ENCODE data around the gene HRAS. TPM values are rescaled to one million over a fixed set of nuclear protein-coding genes. Genes with fewer than 3 reads are reported as not detected.

HRAS gene
- total RNA-seq, 1 experiment from 2014 or later = 104 TPM

- TF ChIP-seq ZFX (IDR thresholded peaks at IDR 0.05) (no peak), SRF (IDR thresholded peaks at IDR 0.05; ENCODE audit: low read depth) (no peak), CBX3 (IDR thresholded peaks at IDR 0.05; ENCODE audit: low read depth) (no peak), REST (IDR thresholded peaks at IDR 0.05; ENCODE audit: low read depth) (no peak), JUND (IDR thresholded peaks at IDR 0.05) (no peak), SIN3A (IDR thresholded peaks at IDR 0.05; ENCODE audit: low read depth) (no peak), FOSL1 (IDR thresholded peaks at IDR 0.05; ENCODE audit: low read depth) (no peak)
- TF ChIP-seq, protein P1, sequence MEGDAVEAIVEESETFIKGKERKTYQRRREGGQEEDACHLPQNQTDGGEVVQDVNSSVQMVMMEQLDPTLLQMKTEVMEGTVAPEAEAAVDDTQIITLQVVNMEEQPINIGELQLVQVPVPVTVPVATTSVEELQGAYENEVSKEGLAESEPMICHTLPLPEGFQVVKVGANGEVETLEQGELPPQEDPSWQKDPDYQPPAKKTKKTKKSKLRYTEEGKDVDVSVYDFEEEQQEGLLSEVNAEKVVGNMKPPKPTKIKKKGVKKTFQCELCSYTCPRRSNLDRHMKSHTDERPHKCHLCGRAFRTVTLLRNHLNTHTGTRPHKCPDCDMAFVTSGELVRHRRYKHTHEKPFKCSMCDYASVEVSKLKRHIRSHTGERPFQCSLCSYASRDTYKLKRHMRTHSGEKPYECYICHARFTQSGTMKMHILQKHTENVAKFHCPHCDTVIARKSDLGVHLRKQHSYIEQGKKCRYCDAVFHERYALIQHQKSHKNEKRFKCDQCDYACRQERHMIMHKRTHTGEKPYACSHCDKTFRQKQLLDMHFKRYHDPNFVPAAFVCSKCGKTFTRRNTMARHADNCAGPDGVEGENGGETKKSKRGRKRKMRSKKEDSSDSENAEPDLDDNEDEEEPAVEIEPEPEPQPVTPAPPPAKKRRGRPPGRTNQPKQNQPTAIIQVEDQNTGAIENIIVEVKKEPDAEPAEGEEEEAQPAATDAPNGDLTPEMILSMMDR (IDR thresholded peaks at IDR 0.05 in 2 of 3, conservative IDR thresholded peaks at IDR 0.05 in 1 of 3; ENCODE audit: borderline replicate concordance in 1 of 3, insufficient read depth in 1 of 3, low read depth in 2 of 3, low read length in 2 of 3) = no peak
- Histone ChIP-seq H3K9ac (ENCODE audit: low read length) (no peak overlapping the region), H2AFZ (ENCODE audit: low read depth, low read length, poor library complexity, severe bottlenecking) (no peak overlapping the region), H3K27me3 (ENCODE audit: insufficient read depth, low read length) (no peaks in the 10 kb centered on the region), H3K4me1 (ENCODE audit: control insufficient read depth in 1 of 2, insufficient read depth in 2 of 2, low read length in 2 of 2) (no peaks in the 10 kb centered on the region), H3K9me2 (ENCODE audit: insufficient read depth) (no peaks in the 10 kb centered on the region), H3K4me3 (replicated peaks in 1 of 2; ENCODE audit: low read depth in 1 of 2, low read length in 2 of 2) (no peak overlapping the region), H3K27ac (ENCODE audit: low read depth, low read length) (no peak overlapping the region), H3K36me3 (ENCODE audit: control insufficient read depth in 1 of 2, insufficient read depth in 2 of 2, low read length in 2 of 2) (peaks cover 6 to 12% of the 10 kb centered on the region in 2 experiments; a peak in 2 of 4 replicates), H4K20me1 (ENCODE audit: insufficient read depth) (no peaks in the 10 kb centered on the region), H3K4me2 (ENCODE audit: low read length) (no peak overlapping the region), H3K9me3 (ENCODE audit: control insufficient read depth in 1 of 2, insufficient read depth in 1 of 2, low read depth in 1 of 2, low read length in 2 of 2) (no peaks in the 10 kb centered on the region), H3K79me2 (ENCODE audit: insufficient read depth, low read length) (no peaks in the 10 kb centered on the region)
- CTCF ChIA-PET = no interaction called here
- RAD21 ChIA-PET (ENCODE audit: low non-redundant PET in 1 of 2, low total read pairs in 2 of 2, uncharacterized antibody in 2 of 2, unreplicated experiment in 2 of 2) = no interaction called here
- ATAC-seq (no peak), DNase-seq (ENCODE audit: low read depth, low spot score) (no peak)
- BruUV-seq (replicated peaks) = no TSS peak
- intact Hi-C loops (cut with micrococcal nuclease) = no loop called here
- POLR2A ChIA-PET = interaction anchor here (0.7 kb wide), 1 partner anchor 13 kb away, joined by 4 read pairs; no protein-coding TSS in a partner anchor
Observed at GRCh38 chr11:492427-493226, 42.7 kb downstream of the HRAS start.

Measured in HCT116 (cell line).